HG02610 (cell line): ENCODE measurements around the gene SNRNP200.
A peak's percentile ranks its signal among the peaks of the same experiment; 100 is the strongest.

Experiments used
- ATAC-seq: cut with Tn5 transposase; IDR thresholded peaks from one replicate; pipeline ENCODE4 v1.9.1; 2021; ENCODE audit warnings: mild to moderate bottlenecking, moderate library complexity; ENCODE audit not compliant: unreplicated experiment

SNRNP200 gene

GRCh38 chr2:96253006-96253405 is 52.3 kb downstream of the SNRNP200 start:
- no peak for ATAC-seq

DNA sequence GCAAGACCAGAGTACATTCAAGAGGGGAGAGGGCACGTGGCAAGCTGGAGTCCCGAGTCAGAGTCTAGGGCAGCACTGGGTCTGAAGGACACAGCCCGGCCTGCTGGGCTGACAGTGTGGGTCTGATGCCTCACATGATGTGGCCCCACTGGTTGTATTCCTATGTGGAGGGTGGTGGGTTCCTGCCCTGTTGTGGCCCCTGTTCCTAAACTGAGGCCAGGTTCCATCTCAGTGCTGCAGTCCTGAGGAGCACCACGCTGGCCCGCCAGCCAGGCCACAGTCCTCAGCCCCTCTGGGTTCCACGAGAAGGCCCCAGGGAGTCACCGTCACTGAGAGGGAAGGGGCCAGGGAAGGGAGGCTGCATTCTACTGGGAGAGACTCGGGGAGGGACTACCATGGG is 52.8 kb downstream of the SNRNP200 start:
- no peak for ATAC-seq

- ATAC-seq, result no peak
These were observed 53.5 kb downstream of the SNRNP200 start for GRCh38 chr2:96251721-96252292.

GRCh38 chr2:96250188-96250587 is 55.2 kb downstream of the SNRNP200 start:
- no peak for ATAC-seq

DNA sequence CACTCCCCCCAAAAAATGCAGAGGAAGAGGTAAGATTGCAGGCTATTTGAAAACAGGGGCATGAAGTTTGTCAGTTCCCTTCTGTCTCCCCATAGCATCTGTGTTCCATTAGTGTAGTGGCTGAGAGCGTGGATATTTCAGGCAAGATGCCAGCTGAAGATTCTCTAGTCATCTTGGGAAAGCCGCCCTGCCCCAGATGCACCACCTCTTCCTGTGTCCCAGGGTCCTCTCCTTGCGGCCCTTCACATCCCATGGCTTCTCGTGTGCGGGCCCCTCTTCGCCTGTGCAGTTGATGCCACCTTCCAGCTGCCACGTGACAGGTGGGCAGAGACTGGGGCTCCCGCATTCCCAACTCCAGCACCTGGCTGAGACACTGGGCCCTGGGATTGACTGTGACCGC is 55.7 kb downstream of the SNRNP200 start:
- ATAC-seq, result no peak

DNA sequence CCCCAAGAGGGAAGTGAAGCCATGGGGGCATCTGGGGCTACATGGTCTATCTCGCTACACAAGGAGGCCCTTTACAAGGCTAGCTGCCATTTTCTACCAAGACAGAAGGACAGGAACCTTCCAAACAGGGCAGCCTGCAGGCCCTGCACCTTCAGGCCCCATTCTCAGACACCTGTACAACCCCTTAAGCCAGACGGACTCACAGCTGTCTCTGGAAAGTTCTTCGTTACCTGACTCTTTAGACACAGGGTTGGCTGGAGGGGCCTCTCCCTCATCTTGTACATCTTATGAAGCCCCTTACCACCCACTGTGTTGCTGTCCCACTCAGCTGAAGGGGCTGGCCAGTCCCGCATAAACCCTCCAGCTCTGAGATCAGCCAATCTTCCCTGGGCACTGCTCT is 56.7 kb downstream of the SNRNP200 start:
- no peak for ATAC-seq

- no peak for ATAC-seq
These were observed 57.5 kb downstream of the SNRNP200 start for GRCh38 chr2:96247896-96248295.

DNA sequence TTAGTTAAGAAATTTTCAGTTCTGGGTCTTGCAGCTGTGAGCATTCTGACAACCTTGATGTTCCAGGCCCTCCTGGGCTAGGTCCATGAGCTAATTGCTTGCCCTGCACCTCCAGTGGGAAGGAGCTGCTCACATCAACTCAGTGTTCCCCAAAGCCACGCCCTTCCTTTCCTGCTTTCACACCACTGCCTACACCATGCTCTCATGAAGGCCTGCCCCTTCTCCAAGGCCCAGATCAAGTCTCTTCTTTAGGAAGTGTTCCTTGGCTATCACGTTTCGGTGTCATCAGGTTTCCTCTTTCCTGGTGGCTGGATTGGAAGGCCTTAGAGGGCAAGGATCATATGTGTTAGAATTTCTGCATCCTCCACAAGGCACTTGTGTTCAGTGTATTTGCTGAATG is 58.3 kb downstream of the SNRNP200 start:
- ATAC-seq, result no peak

GRCh38 chr2:96245609-96246390 is 59.5 kb downstream of the SNRNP200 start:
- ATAC-seq, result no peak

DNA sequence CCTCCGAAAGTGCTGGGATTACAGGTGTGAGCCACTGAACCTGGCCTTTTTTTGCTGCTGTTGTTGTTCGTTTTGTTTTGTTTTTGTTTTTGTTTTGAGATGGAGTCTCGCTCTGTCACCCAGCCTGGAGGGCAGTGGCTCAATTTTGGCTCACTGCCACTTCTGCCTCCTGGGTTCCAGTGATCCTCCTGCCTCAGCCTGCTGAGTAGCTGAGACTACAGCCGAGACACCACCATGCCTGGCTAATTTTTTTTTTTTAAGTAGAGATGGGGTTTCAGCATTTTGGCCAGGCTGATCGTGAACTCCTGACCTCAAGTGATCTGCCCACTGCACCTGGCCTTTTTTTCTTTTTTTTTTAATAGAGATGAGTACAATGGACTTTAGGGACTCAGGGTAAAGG is 61.5 kb downstream of the SNRNP200 start:
- no peak for ATAC-seq

DNA sequence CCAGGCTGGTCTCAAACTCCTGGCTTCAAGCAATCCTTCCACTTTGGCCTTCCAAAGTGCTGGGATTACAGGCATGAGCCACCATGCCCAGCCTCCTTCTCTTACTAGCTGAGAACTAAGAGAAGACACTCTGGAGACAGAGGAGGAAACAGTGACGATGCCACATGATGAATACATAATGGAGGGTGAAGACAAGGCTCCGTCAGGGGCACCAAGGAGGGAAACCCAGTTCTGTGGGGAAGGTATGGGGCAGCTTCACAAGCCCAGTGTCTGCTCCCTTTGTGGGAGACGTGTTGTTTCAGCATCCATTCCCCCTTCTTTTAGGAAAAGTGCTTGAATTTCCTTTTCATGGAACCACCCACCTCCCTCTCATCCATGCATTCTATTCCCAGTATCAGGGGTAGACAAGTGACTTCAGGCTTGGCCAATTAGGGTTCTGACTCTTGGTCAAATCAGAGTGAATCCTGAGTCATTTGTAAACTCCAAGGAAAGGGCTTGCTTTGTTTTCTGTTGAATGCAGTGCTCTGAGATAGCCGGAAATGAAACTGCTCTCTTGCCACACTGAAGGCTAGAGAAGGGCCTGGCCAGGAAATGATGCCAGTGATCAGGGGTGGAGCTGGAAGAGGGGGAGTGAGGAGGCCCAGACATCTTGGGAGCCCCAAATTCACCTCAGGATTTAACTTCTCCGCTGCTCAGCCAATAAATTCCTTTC is 63.3 kb downstream of the SNRNP200 start:
- peak; percentile 91 for ATAC-seq

DNA sequence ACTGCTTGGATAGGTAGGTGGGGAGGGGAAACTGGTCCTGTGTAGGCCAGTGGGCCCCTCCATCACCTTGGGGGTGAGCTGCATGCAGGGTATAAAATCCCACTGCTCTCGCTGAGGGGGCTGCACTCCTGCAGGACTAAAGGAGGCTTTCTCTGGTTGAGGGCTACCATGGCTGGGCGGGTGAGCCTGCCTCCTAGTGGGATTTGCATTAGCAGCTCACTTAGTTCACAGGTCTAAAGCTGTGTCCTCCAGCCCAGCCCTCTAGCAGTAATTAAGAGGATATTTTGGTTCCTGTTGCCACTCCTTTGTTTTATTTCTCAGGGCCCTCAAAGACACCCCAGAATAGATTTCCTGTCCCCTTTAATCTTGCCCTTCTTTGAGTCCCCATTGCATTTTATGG is 64.1 kb downstream of the SNRNP200 start:
- ATAC-seq, result no peak

- no peak for ATAC-seq
These were observed 64.9 kb downstream of the SNRNP200 start for GRCh38 chr2:96240341-96241038.

GRCh38 chr2:96239745-96240264 is 65.5 kb downstream of the SNRNP200 start:
- ATAC-seq, result no peak

DNA sequence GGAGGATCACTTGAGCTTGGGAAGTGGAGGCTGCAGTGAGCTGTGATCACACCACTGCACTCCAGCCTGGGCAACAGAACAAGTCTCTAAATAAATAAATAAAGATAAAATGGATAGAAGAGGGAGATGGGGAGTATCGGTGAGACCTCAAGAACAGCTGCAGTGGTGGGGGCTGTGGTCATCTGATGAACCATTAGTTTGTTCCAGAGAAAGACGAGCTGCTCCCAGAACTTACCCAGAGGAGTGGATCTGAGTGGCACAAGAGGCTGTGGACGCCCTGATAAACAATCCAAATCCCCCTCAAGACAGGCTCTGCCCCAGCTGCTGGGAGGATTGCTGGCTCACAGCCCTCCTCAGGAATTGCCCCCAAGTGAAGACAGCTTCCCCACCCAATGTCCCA is 66.3 kb downstream of the SNRNP200 start:
- no peak for ATAC-seq

DNA sequence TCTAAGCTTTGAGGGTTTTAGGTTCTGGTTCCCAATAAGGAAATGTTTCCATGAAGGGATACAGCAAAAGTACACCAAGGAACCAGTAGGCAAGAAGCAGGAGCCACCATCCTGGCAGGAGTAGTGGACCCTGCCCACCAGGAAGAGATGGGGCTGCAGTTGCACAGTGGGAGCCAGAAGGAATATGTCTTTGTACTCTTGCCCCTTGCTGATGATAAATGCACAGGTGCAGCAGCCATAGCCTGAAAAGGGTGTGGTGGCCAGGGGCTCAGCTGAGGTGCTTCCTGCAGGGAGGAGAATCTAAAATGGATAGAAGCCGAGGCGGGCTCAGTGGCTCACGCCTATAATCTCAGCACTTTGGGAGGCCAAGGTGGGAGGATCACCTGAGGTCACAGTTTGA is 67.1 kb downstream of the SNRNP200 start:
- ATAC-seq, result no peak

DNA sequence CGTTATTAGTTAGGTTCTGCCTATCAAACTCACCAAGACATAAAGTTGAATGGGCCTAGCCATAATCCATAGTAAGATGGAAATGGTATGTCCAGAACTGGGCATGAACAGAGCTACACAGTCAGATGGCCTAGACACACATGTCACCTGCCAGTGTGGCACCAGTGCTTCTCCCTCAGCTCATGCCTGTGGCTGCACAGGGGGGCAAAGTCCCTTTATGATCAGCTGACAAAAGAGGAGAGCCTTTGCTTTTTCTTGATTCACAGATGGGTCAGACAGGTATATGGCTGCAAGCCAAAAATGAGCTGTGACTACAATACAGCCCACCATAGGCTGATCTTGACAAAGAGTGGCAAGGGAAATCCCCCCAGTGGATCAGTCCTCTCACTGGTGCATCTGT is 68.5 kb downstream of the SNRNP200 start:
- no peak for ATAC-seq

- ATAC-seq, result peak; percentile 85
These were observed 71.4 kb downstream of the SNRNP200 start for GRCh38 chr2:96233880-96234316.

DNA sequence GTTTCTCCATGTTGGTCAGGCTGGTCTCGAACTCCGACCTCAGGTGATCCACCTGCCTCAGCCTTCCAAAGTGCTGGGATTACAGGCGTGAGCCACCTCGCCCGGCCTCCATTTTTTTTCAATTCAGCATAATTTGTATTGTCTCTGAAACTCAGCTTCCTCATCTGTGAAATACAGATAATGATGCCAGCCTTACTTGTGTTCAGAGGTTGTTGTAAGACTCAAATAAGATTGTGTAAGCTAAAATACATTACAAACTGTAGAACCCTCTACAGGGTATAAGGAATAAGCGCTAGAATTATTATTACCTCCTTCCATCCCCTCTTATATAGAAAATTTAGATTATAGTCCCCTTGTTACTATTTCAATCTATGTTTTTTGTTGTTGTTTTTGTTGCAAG is 71.9 kb downstream of the SNRNP200 start:
- ATAC-seq, result no peak

GRCh38 chr2:96231316-96231715 is 74.0 kb downstream of the SNRNP200 start:
- no peak for ATAC-seq

- ATAC-seq, result peak; percentile 88
These were observed 80.3 kb downstream of the SNRNP200 start for GRCh38 chr2:96225016-96225533.
